ENCODE measurements around the gene PPEF2. TPM values are rescaled to one million over a fixed set of nuclear protein-coding genes. Genes with fewer than 3 reads are reported as not detected.

Gene PPEF2
- total and polyA plus RNA-seq, 9 donors: not detected

GRCh38 chr4:75845992-75846391 is 56.3 kb downstream of the PPEF2 start:
- Histone ChIP-seq H3K9me3 (no peaks in the 10 kb centered on the region), H3K27me3 (no peaks in the 10 kb centered on the region), H3K27ac (no peak overlapping the region), H3K36me3 (no peaks in the 10 kb centered on the region), H3K4me3 (no peak overlapping the region), H3K4me1 (ENCODE audit: insufficient read depth) (peaks cover 4% of the 10 kb centered on the region)
- 88 to 90% (median 88%) methylated on average over 2 of the region's 2 CpGs for WGBS, 3 donors
- no peak for DNase-seq
- no peak for TF ChIP-seq EP300 (IDR thresholded peaks at IDR 0.05)
- no peak for TF ChIP-seq POLR2A (IDR thresholded peaks at IDR 0.05)
- TF ChIP-seq CTCF (IDR thresholded peaks at IDR 0.05): no peak
- intact Hi-C loops (cut with DNase I): no loop called here

- no peak overlapping the region for H3K4me3 ChIP-seq
- intact Hi-C loops (cut with DNase I): no loop called here
- no peaks in the 10 kb centered on the region for H3K27me3 ChIP-seq
- no peaks in the 10 kb centered on the region for H3K9me3 ChIP-seq
- TF ChIP-seq POLR2A (IDR thresholded peaks at IDR 0.05): no peak
- TF ChIP-seq EP300 (IDR thresholded peaks at IDR 0.05): no peak
- TF ChIP-seq CTCF (IDR thresholded peaks at IDR 0.05): no peak
- no peaks in the 10 kb centered on the region for H3K36me3 ChIP-seq
- 85 to 91% (median 88%) methylated on average over 3 of the region's 3 CpGs for WGBS, 3 donors
- peaks cover 4% of the 10 kb centered on the region for H3K4me1 ChIP-seq (ENCODE audit: insufficient read depth)
- DNase-seq: peak in 2 of 5 donors; percentile 21 to 36
- H3K27ac ChIP-seq: peak overlapping the region; percentile 30 to 49
Measured at GRCh38 chr4:75844151-75844662, 58.0 kb downstream of the PPEF2 start.

GRCh38 chr4:75843596-75843995 is 58.7 kb downstream of the PPEF2 start:
- intact Hi-C loops (cut with DNase I): no loop called here
- Histone ChIP-seq H3K27me3 (no peaks in the 10 kb centered on the region), H3K27ac (peak overlapping the region in 1 of 2 donors; percentile 49), H3K9me3 (no peaks in the 10 kb centered on the region), H3K36me3 (no peaks in the 10 kb centered on the region), H3K4me1 (ENCODE audit: insufficient read depth) (peaks cover 4% of the 10 kb centered on the region), H3K4me3 (no peak overlapping the region)
- DNase-seq: no peak
- TF ChIP-seq CTCF (IDR thresholded peaks at IDR 0.05) (no peak), EP300 (IDR thresholded peaks at IDR 0.05) (no peak), POLR2A (IDR thresholded peaks at IDR 0.05) (no peak)
- 90 to 91% (median 90%) methylated on average over 4 of the region's 4 CpGs for WGBS, 3 donors

- TF ChIP-seq EP300 (IDR thresholded peaks at IDR 0.05) (no peak), POLR2A (IDR thresholded peaks at IDR 0.05) (no peak), CTCF (IDR thresholded peaks at IDR 0.05) (no peak)
- H3K4me3 ChIP-seq: no peak overlapping the region
- H3K27ac ChIP-seq: no peak overlapping the region
- WGBS, 3 donors: 88 to 89% (median 88%) methylated on average over 8 of the region's 8 CpGs
- H3K4me1 ChIP-seq (ENCODE audit: insufficient read depth): peaks cover 2% of the 10 kb centered on the region
- intact Hi-C loops (cut with DNase I): no loop called here
- DNase-seq: no peak
- H3K36me3 ChIP-seq: no peaks in the 10 kb centered on the region
- H3K9me3 ChIP-seq: no peaks in the 10 kb centered on the region
- H3K27me3 ChIP-seq: no peaks in the 10 kb centered on the region
Measured at GRCh38 chr4:75841641-75842520, 60.4 kb downstream of the PPEF2 start.
